ENCODE results near the gene ARID1B.

- no peak for TF ChIP-seq CTCF (IDR thresholded peaks at IDR 0.05)
- TF ChIP-seq EZH2 (IDR thresholded peaks at IDR 0.05): no peak
Measured at GRCh38 chr6:156946370-156946936, 169.3 kb downstream of the ARID1B start.

All from neural progenitor cell (in vitro differentiated cells).